GM12872 (cell line): Measurements from ENCODE around the gene RASL12.

ENCODE experiments used
- CTCF ChIP-seq: IDR thresholded peaks from 3 replicates; pipeline ENCODE4 v1.5.1; 2011; ENCODE audit warnings: low read depth, mild to moderate bottlenecking, low read length, moderate library complexity; ENCODE audit not compliant: insufficient read depth

Gene RASL12

GRCh38 chr15:65087873-65088642 lies 20.3 kb upstream of the RASL12 start:
- TF ChIP-seq CTCF = no peak

- TF ChIP-seq CTCF = no peak
Observed at GRCh38 chr15:65087411-65087810, 19.6 kb upstream of the RASL12 start.

- peak; percentile 35; the same call in 2 of the 3 replicates for TF ChIP-seq CTCF
Observed at GRCh38 chr15:65086680-65087111, 18.9 kb upstream of the RASL12 start.

- TF ChIP-seq CTCF = peak; percentile 61
Observed at GRCh38 chr15:65085990-65086679, 18.3 kb upstream of the RASL12 start.

- no peak for TF ChIP-seq CTCF
Observed at GRCh38 chr15:65085207-65085753, 17.5 kb upstream of the RASL12 start.

- TF ChIP-seq CTCF = no peak
Observed at GRCh38 chr15:65084500-65085206, 16.9 kb upstream of the RASL12 start.

- no peak for TF ChIP-seq CTCF
Observed at GRCh38 chr15:65083262-65083701, 15.5 kb upstream of the RASL12 start.
